ENCODE results near the gene MAP9.
"Not testable (repeated sequence)": the region's sequence is repeated elsewhere in the genome, so short reads cannot be mapped to it uniquely, and the experiment has no call there.

The MAP9 gene

DNA sequence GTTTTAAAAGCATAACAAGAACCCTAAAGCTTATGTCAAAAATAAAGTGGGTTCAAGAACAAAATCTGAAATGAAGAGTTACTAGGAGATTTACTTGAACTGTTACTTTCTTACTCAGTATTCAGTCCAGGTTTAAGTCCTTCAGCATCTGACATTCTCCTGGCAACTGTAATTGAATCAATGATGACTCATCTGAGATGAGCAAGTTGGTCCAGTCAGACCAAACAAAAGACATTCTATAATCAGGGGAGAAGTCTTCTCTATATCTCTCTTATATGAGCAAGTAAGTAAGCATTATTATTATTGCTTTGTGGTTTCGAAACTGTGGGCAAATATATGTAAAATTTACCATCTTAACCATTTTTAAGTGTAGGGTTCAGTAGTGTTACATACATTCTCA, 34.6 kb downstream of the MAP9 start:
- DNase-seq (ENCODE audit: low spot score) = no peak

DNA sequence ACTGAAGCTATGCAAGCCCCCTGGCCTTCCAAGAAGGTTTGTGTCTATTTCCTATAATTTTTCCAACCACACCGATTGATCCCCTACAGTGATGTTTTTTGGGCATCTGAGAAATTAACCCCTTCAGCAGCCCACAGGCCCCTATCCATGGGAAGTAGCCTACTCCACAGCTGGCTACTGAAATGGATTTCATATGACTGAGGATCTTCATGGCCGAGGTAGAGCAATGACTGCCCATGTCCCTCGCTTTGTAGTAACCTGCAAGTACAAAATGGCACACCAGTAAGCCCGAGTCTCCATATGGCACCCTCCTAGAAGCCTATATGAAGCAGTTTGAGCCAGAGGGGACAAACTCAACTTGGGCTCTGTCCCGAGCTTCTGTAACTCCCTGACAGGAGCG, 36.8 kb downstream of the MAP9 start:
- no peak for DNase-seq (ENCODE audit: low spot score)

DNA sequence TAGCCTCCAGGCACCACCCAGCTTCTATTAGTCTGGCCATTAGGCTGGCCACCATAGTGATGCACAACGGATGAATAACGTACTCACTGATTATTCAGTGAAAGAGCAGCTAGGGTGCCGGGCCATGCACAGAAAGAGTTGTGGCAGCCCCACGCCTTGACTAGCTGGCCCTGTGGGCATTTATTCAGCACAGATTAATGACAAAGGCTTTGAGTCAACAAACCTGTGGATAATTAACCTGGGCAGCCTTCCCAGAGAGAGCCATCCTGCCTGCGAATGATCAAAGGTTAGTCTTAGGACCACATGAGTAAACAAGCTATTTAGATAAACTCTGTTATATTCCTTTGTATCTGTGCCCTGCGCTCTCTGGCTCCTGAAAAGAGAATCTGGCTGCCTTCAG, 37.2 kb downstream of the MAP9 start:
- no peak for DNase-seq (ENCODE audit: low spot score)

DNA sequence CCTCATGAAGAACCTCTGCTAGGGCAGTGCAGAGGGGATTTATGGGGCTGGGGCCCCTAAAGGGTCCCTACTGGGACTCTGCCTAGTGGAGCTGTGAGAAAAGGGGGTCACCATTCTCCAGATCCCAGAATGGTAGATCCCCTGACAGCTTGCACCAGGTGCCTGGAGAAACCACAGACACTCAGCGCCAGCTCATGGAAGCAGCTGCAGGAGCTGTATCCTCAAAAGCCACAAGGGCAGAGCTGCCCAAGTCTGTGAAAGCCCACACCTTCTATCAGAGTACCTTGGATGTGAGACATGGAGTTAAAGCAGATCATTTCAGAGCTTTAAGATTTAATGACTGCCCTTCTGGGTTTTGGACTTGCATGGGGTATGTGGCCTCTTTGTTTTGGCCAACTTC, 38.6 kb downstream of the MAP9 start:
- no peak for DNase-seq (ENCODE audit: low spot score)

DNA sequence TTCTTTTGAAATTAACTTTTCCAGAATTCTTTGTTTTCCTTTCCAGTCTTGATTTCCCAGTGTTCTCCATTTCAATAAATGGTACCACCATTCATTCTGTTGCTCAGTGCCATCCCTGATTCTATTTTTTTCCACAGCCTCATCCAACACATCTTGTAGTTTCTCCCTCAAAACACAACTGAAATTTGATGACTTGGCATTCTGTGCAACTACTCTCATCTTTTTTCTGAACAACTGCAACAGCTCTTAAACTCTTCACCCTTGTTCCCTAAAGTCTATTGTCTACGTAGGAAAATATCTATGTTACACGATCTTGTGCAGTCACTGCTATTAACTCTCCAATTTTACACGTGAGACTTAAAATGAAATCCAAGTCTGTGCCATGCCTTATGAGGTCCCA, 40.5 kb downstream of the MAP9 start:
- no peak for DNase-seq (ENCODE audit: low spot score)

DNA sequence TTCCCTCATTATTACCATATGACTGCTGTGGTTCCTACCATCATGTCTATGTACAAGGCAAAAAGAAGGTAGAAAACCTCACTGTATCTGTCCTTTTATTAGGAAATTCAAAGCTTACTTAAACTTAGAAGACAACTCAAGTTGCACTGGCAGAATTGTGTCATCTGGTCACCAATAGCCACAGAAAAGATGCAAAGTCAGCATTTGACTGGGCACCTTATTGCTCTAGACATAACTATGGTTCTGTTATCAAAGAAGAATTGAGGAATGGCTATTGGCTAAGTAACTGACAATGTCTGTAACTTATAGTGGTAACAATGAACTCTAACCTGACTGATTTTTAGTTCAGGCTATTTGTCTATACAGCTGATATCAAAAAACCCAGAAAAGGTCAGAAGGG, 45.3 kb downstream of the MAP9 start:
- no peak for DNase-seq (ENCODE audit: low spot score)

DNA sequence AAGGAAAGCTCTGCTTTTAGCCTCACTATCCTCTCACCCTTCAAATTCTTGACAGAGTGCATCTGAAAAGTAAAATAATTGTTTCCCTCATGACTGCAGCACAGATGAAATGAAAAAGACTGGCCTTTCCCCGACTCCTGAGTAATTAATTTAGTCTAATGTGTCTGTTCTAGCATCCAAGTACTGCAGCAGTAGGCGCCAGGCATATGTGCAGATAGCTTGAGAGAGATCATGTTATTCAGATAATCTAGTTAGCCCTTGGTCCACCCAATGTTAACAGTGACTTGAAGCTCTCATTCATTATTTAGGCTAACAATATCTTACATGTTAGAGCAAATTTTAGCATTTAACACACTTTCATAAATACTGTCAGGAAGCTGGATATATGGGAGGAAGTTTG, 54.0 kb downstream of the MAP9 start:
- DNase-seq (ENCODE audit: low spot score) = no peak

DNA sequence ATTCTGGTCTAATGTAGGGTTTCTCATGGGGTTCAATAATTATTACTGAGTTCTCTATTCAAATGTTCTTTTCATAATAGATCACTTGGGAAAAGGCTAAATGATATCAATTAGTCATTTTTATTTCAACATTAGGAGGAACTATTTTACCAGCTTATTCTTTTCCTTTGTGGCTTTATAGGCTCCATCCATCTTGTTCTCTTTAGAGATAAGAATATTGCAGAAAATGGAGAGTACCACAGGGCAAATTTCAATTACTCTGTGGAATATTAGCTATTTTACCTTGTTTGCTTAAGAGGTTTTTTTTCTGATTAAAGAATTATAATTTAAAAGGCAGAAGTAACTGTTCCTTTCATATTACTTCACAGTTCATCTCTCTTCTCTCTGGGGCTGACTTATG, 55.8 kb downstream of the MAP9 start:
- DNase-seq (ENCODE audit: low spot score) = no peak

DNA sequence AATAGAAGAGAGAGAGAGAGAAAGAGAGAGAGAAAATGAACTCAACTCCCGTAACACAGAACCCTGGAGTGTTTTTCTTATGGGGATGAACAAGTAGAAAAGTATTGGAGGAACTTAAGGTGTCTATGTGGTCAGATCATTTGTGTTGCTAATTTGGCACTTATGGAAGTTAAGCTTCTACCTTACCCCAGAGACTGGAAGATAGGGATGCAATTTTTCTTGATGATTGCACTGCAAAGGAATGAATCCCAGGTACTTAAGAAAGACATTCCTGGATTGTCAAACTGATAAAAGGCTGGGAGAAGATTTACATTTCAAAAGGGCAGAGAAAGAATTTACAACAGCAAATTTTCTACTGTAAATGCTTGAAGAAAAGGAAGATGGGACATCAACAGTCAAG, 57.2 kb downstream of the MAP9 start:
- no peak for DNase-seq (ENCODE audit: low spot score)

DNA sequence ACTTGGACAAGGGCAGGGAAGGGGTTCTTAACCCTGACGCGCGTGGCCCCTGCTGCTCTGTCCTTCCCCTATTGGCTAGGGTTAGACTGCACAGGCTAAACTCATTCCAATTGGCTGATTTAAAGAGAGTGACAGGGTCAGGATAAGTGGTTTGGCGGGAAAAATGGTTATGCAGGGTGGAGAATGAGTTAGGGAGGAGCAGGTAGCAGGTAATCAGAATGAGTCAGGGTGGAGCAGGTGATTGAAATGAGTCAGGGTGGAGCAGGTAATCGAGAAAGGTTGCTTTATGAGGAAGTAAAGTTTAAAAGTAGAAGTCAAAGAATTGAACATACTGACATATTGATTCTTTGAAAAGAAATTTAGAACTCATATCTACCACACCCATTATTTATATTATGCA, 64.7 kb downstream of the MAP9 start:
- DNase-seq (ENCODE audit: low spot score) = not testable (repeated sequence)

DNA sequence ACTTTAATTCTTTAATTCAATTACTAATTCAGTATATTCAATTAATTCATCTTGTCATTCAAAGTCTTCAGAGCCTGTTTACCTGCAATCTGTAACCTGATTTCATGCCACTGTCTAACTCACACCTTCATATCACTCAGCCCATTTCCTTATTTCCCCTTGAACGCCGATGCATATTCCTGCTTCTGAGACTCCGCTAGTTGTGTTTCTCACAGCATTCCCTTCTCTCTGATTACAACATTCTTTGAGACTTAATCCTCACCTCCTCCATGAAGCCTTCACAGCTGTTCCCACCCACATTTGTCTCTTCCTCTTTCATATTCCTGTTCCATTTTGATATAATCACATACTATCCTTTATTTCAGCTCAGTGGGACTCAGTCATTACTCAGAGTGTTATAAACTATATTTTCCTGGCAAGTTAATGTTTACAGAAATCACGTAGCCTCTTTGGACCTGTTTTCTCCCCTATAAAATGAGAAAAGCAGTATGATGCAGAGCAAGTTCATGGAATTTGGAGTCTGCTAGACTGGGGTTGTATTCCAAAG, 69.0 kb downstream of the MAP9 start:
- no peak for DNase-seq (ENCODE audit: low spot score)

DNA sequence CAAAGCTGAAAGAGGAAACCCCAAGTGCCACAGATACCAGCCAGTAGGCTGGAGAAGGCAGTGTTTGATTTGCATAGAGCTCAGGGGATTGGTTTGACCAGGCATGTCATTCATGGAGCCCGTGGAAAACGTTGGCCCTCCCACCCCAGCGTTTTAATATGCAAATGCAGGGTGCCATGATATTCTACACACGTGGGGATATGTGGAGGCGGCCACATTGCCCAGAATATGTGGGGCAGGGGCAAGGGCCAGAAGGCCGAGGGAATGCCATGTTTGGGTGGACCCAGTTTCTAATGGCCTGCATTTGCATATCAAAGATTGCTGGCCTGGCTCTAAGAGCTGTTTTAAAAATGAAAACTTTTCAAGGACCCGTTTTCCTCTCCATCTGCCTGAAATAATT, 71.1 kb downstream of the MAP9 start:
- DNase-seq (ENCODE audit: low spot score) = no peak

DNA sequence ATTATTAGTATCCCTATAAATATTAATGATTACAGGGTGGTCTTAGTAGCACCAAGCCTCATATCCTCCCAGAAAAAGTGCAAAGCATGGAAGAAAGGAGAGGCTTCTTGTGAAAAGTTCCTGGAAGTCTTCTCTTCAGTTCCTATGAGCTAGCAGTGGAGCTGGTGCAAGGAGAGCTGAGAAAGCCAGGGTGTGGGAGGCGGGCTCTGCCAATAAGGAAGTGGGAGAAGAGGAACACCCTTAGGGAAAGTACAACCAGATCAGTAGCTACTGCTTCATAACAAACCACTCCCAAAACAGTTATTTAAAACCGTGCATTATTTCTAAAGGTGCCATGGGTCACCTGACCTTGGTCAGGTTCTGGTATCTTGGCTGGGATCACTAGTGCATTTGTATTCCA, 72.4 kb downstream of the MAP9 start:
- no peak for DNase-seq (ENCODE audit: low spot score)

DNA sequence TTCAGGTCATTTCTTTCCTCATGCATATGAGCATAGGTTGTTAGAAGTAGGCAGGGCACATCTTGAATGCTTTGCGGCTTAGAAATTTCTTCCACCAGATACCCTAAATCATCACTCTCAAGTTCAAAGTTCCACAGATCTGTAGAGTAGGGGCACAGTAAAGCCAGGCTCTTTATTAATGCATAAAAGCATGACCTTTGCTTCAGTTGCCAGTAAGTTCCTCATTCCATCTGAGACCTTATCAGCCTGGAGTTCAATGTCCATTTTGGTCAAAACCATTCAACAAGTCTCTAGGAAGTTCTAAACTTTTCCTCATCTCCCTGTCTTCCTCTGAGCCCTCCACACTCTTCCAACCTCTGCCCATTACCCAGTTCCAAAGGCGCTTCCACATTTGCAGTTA, 77.7 kb downstream of the MAP9 start:
- no peak for DNase-seq (ENCODE audit: low spot score)

Measured in kidney capillary endothelial cell (primary cell).